Measurements from ENCODE around the gene LHX8.

Gene LHX8

DNA sequence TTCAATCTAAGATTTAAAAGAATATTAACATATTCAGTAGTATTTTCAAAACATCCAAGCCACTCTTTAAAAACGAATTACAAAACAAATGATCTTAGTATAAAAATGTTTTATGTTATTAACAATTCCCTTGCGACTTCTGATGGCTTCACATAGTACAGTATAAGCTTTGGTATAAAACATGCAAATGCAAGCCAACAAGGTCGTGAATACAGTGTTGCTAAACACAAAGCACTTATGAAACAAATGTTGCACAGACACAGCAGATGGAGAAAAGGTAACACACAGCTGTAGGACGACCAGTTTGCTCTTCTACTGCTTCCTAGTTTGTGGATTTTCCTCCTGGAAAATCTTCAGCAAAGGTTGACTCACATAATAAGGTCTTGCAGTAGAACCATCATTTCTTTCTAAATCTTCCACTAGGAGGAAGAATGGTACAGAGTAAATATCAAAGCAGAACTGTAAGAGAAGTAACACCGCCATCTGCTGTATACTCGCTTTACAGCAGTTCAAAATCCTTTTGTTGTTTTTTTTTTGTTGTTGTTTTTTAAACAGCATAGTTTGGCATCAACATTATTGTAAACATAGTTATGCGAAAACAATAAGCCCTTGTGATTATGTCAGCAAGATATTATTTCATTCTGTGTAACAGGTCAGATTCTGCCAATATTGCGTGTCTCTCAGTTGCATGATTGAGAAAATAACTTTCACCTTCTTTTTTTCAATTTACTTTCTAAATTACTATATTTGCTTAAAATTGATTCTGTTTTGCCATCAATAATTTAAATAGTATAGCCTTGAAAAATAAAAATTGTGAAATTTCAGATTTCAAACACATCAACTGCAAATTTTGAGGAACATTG is 69.5 kb downstream of the LHX8 start:
- DNase-seq (ENCODE audit: low read depth), result no peak

DNA sequence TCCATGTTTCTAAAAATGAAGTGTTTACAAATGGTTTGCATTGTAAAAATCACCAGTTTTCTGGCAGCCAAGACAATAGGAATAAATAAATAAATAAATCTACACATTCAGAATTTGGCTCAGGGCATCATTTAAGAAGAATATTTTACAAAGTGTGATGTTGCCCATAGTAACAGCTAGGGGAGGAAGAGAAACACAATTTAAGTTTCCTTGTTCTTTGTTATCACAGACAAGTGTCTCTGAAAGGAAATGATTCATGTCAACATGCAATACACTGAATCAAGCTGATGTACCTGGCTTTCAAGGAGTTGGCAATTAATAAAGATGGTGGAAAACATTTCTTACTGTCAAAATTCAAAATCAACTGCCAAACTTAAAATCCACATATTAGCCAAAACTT is 74.7 kb downstream of the LHX8 start:
- DNase-seq (ENCODE audit: low read depth), result no peak

All from stimulated activated CD8-positive, alpha-beta memory T cell treated with anti-CD3 and anti-CD28 coated beads, Interleukin-15, amount 100 ng/mL, for 1 hour (primary cell).